ENCODE measurements around the gene KIF17. TPM values are rescaled to one million over a fixed set of nuclear protein-coding genes. Genes with fewer than 3 reads are reported as not detected.
A peak's percentile ranks its signal among the peaks of the same experiment; 100 is the strongest.

Gene KIF17
- total and polyA plus RNA-seq, 4 experiments from 2014 or later: not detected

DNA sequence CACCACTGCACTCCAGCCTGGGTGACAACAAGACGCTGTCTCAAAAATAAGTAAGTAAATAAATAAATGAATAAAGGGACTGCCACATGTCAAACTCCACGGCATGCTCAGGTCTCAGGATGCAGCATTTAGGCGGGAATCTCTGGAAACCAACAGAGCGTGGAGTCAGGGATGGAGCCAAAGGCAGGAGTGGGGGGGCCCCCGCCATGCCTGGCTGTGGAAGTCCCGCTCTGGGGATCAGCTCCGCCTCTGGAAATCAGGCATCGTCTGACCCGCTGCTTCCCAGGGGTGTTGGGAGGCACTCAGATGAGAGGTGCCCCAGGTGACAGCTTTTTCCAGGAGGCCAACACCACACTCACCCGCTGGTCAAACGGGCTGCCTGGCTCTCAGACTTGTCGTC lies 20.2 kb downstream of the KIF17 start:
- ChIA-PET CTCF (ENCODE audit: partially characterized antibody) (interaction anchor here (0.5 to 10.6 kb wide), 19 partner anchors 12 to 669 kb away, joined by 3 to 168 read pairs (median 5); no protein-coding TSS in a partner anchor), POLR2A (ENCODE audit: partially characterized antibody) (interaction anchor here (0.6 to 1.6 kb wide), 2 partner anchors 35 to 60 kb away, joined by 3 to 7 read pairs; partner anchors contain the start of gene SH2D5)
- no peaks in the 10 kb centered on the region for H3K27me3 ChIP-seq (ENCODE audit: insufficient read depth, low read length)
- Mint-ChIP-seq H3K27ac (no peak overlapping the region), H3K9me3 (peaks cover 0 to 2% (median 0%) of the 10 kb centered on the region in 8 donors), H3K4me1 (peaks cover 2 to 8% (median 6%) of the 10 kb centered on the region in 4 donors), H3K36me3 (no peaks in the 10 kb centered on the region), H3K27me3 (peaks cover 0 to 3% of the 10 kb centered on the region in 2 donors), H3K4me3 (peak overlapping the region in 2 of 8 donors; percentile 36 to 90)
- no peak overlapping the region for H3K27ac ChIP-seq (ENCODE audit: low read depth, low read length)
- no peak for DNase-seq
- no peaks in the 10 kb centered on the region for H3K36me3 ChIP-seq (ENCODE audit: insufficient read depth, low read length)
- no peaks in the 10 kb centered on the region for H3K9me3 ChIP-seq (ENCODE audit: control insufficient read depth in 1 of 2, low read length in 2 of 2)
- intact Hi-C loops (cut with micrococcal nuclease): no loop called here
- H3K4me3 ChIP-seq (ENCODE audit: low read length in 2 of 2): no peak overlapping the region
- H3K4me1 ChIP-seq (ENCODE audit: insufficient read depth, low read length): peaks cover 10% of the 10 kb centered on the region

DNA sequence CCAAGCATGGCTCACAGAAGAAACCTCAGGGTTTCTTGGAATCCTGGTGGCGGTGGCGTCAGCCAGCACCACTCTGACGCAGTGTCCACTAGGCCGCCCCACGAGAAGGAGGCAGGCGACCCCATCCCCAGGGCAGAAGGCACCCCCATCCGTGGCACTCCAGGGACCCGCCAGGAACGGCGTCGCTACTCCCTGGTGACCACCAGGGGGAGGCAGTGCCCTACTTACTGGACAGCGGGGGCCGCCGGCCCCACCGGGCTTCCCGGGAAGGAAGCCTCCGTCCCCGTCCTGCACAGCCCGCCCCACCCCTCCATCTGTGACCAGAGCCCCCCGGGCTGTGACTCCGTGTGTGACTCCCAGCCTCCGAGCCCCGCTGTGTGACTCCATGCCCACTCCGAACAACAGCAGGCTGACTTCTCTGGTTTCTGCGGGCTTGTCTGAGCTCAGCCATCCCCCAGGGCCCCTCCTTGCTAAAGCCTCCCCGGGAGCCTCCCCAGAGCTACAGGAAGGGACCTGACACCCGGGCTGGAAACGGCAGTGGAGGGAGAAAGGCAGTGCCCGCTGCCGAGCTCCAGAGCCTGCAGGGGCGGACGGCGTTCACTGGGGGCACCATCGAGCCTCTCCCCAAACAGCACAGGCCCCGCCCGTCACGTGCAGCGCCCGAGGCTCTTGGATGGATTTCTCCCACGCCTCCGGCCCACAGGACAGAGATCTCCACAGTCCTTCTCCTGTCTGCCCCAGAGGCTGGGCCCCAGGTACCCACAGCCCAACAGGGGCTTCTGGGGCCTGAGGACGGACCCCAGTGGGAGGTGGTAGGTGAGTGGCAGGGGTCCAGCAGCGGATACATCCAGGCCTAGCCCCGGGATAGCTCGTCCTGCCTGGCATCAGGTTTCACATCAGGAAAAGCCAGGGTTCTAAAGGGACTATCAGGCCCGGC lies 21.1 kb downstream of the KIF17 start:
- peak; percentile 60 to 71 (median 68) for DNase-seq
- H3K27me3 ChIP-seq (ENCODE audit: insufficient read depth, low read length): no peaks in the 10 kb centered on the region
- H3K4me3 ChIP-seq (ENCODE audit: low read length in 2 of 2): peak overlapping the region; percentile 84 to 90
- Mint-ChIP-seq H3K27ac (peak overlapping the region in 6 of 7 donors; percentile 22 to 92 (median 68)), H3K4me1 (peaks cover 2 to 12% (median 6%) of the 10 kb centered on the region in 4 donors), H3K36me3 (no peaks in the 10 kb centered on the region), H3K4me3 (peak overlapping the region; percentile 87 to 95 (median 89)), H3K9me3 (peaks cover 0 to 3% (median 0%) of the 10 kb centered on the region in 8 donors), H3K27me3 (peaks cover 0 to 3% of the 10 kb centered on the region in 2 donors)
- H3K9me3 ChIP-seq (ENCODE audit: control insufficient read depth in 1 of 2, low read length in 2 of 2): no peaks in the 10 kb centered on the region
- H3K4me1 ChIP-seq (ENCODE audit: insufficient read depth, low read length): peaks cover 10% of the 10 kb centered on the region
- H3K36me3 ChIP-seq (ENCODE audit: insufficient read depth, low read length): no peaks in the 10 kb centered on the region
- ChIA-PET CTCF (ENCODE audit: partially characterized antibody) (interaction anchor here (0.5 to 10.6 kb wide), 39 partner anchors 10 to 670 kb away, joined by 3 to 168 read pairs (median 4); partner anchors contain the start of gene SH2D5), POLR2A (ENCODE audit: partially characterized antibody) (interaction anchor here (1.0 to 1.6 kb wide), 2 partner anchors 36 to 498 kb away, joined by 5 to 7 read pairs; partner anchors contain the start of gene SH2D5)
- peak overlapping the region; percentile 46 for H3K27ac ChIP-seq (ENCODE audit: low read depth, low read length)
- intact Hi-C loops (cut with micrococcal nuclease): loop anchor here (1.0 kb wide), 1 partner anchor 37 kb away; no protein-coding TSS in a partner anchor

DNA sequence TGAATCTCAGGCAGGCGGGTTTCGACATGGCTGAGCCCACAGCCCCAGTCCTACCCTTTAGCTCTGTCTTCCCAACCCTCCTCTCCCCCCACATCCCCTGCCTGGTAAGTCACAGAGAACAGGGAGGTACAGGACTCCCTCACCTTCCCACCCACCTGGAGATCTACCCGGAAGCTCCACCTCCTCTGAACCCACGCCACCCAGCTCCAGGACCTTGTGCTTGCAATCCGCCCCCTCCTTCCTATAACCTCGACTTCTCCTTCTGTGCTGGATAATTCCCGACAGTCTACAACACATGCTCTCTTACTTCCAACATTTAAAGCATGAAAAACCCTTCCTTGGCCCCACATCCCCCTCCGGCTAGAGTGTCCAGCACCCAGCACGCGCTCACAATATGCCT lies 22.3 kb downstream of the KIF17 start:
- no peak overlapping the region for H3K27ac Mint-ChIP-seq
- CTCF ChIA-PET (ENCODE audit: partially characterized antibody): interaction anchor here (0.5 to 10.6 kb wide), 5 partner anchors 8 to 502 kb away, joined by 3 to 168 read pairs (median 4); no protein-coding TSS in a partner anchor
- peaks cover 0 to 3% (median 0%) of the 10 kb centered on the region in 8 donors for H3K9me3 Mint-ChIP-seq

GRCh38 chr1:20693623-20694022 lies 24.2 kb downstream of the KIF17 start:
- ChIA-PET CTCF (ENCODE audit: partially characterized antibody) (interaction anchor here (10.6 kb wide), 1 partner anchor 504 kb away, joined by 168 read pairs; no protein-coding TSS in a partner anchor), POLR2A (ENCODE audit: partially characterized antibody) (no interaction called here)
- H3K9me3 Mint-ChIP-seq: peaks cover 0 to 3% (median 0%) of the 10 kb centered on the region in 8 donors
- H3K4me1 Mint-ChIP-seq: peaks cover 2 to 12% (median 6%) of the 10 kb centered on the region in 4 donors
- no peaks in the 10 kb centered on the region for H3K36me3 Mint-ChIP-seq
- H3K27me3 Mint-ChIP-seq: no peaks in the 10 kb centered on the region
- no peak overlapping the region for H3K27ac Mint-ChIP-seq
- H3K4me1 ChIP-seq (ENCODE audit: insufficient read depth, low read length): peaks cover 10% of the 10 kb centered on the region
- intact Hi-C loops (cut with micrococcal nuclease): no loop called here
- no peak overlapping the region for H3K27ac ChIP-seq (ENCODE audit: low read depth, low read length)
- no peaks in the 10 kb centered on the region for H3K27me3 ChIP-seq (ENCODE audit: insufficient read depth, low read length)
- no peaks in the 10 kb centered on the region for H3K9me3 ChIP-seq (ENCODE audit: control insufficient read depth in 1 of 2, low read length in 2 of 2)
- H3K36me3 ChIP-seq (ENCODE audit: insufficient read depth, low read length): no peaks in the 10 kb centered on the region
- no peak overlapping the region for H3K4me3 ChIP-seq (ENCODE audit: low read length in 2 of 2)
- peak overlapping the region in 1 of 8 donors; percentile 5 for H3K4me3 Mint-ChIP-seq
- no peak for DNase-seq

More for the DNA sequence above, 22.3 kb downstream of the KIF17 start:
- no peaks in the 10 kb centered on the region for H3K36me3 ChIP-seq (ENCODE audit: insufficient read depth, low read length)
- no peaks in the 10 kb centered on the region for H3K36me3 Mint-ChIP-seq
- peak overlapping the region in 3 of 8 donors; percentile 31 to 95 (median 89) for H3K4me3 Mint-ChIP-seq
- H3K27me3 ChIP-seq (ENCODE audit: insufficient read depth, low read length): no peaks in the 10 kb centered on the region
- POLR2A ChIA-PET (ENCODE audit: partially characterized antibody): no interaction called here
- intact Hi-C loops (cut with micrococcal nuclease): no loop called here
- H3K9me3 ChIP-seq (ENCODE audit: control insufficient read depth in 1 of 2, low read length in 2 of 2): no peaks in the 10 kb centered on the region
- DNase-seq: no peak
- H3K4me1 Mint-ChIP-seq: peaks cover 2 to 12% (median 6%) of the 10 kb centered on the region in 4 donors
- peaks cover 10% of the 10 kb centered on the region for H3K4me1 ChIP-seq (ENCODE audit: insufficient read depth, low read length)
- H3K27me3 Mint-ChIP-seq: peaks cover 0 to under 1% of the 10 kb centered on the region in 2 donors
- no peak overlapping the region for H3K4me3 ChIP-seq (ENCODE audit: low read length in 2 of 2)
- no peak overlapping the region for H3K27ac ChIP-seq (ENCODE audit: low read depth, low read length)

DNA sequence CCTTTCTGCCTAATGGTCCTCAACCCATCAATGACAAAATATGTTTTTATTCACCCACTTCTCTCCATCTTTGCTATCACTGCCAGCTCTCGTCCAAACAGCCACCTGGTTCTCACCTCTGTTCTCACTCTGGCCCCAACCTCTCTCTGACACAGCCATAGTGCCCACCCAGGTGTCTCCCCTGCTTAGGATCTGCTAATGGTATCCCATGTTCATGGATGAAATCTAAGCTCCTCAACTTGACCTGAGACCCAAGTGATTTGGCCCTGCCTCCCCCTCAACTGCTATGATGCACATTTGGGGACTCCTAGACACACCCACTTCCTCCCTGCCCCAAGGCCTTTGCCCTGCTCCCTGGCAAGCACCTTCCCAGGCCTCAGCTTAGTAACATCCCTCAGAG lies 25.9 kb downstream of the KIF17 start:
- Mint-ChIP-seq H3K27me3 (peaks cover 0 to under 1% of the 10 kb centered on the region in 2 donors), H3K36me3 (no peaks in the 10 kb centered on the region), H3K9me3 (peaks cover 0 to 3% (median 0%) of the 10 kb centered on the region in 8 donors), H3K4me3 (no peak overlapping the region), H3K4me1 (peaks cover 2 to 9% (median 6%) of the 10 kb centered on the region in 4 donors), H3K27ac (no peak overlapping the region)
- Histone ChIP-seq H3K36me3 (ENCODE audit: insufficient read depth, low read length) (no peaks in the 10 kb centered on the region), H3K4me1 (ENCODE audit: insufficient read depth, low read length) (peaks cover 7% of the 10 kb centered on the region), H3K4me3 (ENCODE audit: low read length in 2 of 2) (no peak overlapping the region), H3K9me3 (ENCODE audit: control insufficient read depth in 1 of 2, low read length in 2 of 2) (no peaks in the 10 kb centered on the region), H3K27me3 (ENCODE audit: insufficient read depth, low read length) (no peaks in the 10 kb centered on the region), H3K27ac (ENCODE audit: low read depth, low read length) (no peak overlapping the region)
- CTCF ChIA-PET (ENCODE audit: partially characterized antibody): interaction anchor here (10.6 kb wide), 1 partner anchor 506 kb away, joined by 168 read pairs; no protein-coding TSS in a partner anchor
- no peak for DNase-seq
- POLR2A ChIA-PET (ENCODE audit: partially characterized antibody): no interaction called here
- intact Hi-C loops (cut with micrococcal nuclease): no loop called here

DNA sequence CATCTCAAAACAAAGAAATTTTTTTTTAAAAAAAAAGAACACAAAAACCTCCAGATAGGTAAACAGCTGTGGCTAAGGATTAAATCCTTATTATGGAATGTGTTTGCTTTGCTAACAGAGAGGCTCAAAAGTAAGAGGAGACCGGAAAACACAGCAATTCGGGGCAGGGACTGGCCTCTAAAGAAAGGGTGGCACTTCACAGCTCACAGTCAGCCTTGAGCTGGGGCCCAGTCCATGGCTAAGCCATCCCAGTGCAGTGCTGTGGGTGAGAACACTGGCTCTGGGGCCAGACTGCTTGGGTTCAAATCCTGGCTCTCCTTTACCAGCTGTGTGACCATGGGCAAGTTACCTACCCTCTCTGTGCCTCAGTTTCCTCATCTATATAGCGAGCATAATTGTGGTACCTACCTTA lies 28.2 kb downstream of the KIF17 start:
- CTCF ChIA-PET (ENCODE audit: partially characterized antibody): no interaction called here
- POLR2A ChIA-PET (ENCODE audit: partially characterized antibody): no interaction called here
- DNase-seq: no peak
- H3K27ac Mint-ChIP-seq: no peak overlapping the region
- peaks cover 0 to 1% (median 0%) of the 10 kb centered on the region in 8 donors for H3K9me3 Mint-ChIP-seq
- Histone ChIP-seq H3K27me3 (ENCODE audit: insufficient read depth, low read length) (no peaks in the 10 kb centered on the region), H3K27ac (ENCODE audit: low read depth, low read length) (no peak overlapping the region), H3K4me1 (ENCODE audit: insufficient read depth, low read length) (no peaks in the 10 kb centered on the region), H3K4me3 (ENCODE audit: low read length in 2 of 2) (no peak overlapping the region), H3K9me3 (ENCODE audit: control insufficient read depth in 1 of 2, low read length in 2 of 2) (no peaks in the 10 kb centered on the region), H3K36me3 (ENCODE audit: insufficient read depth, low read length) (no peaks in the 10 kb centered on the region)
- peaks cover 0 to 2% of the 10 kb centered on the region in 2 donors for H3K27me3 Mint-ChIP-seq
- no peak overlapping the region for H3K4me3 Mint-ChIP-seq
- H3K4me1 Mint-ChIP-seq: peaks cover 0 to 4% (median 0%) of the 10 kb centered on the region in 4 donors
- no peaks in the 10 kb centered on the region for H3K36me3 Mint-ChIP-seq
- intact Hi-C loops (cut with micrococcal nuclease): no loop called here

Data from CD4-positive, alpha-beta memory T cell (primary cell).